Lower leg skin (tissue), 4 donors: ENCODE data around the gene PRDX5. TPM values are rescaled to one million over a fixed set of nuclear protein-coding genes. Genes with fewer than 3 reads are reported as not detected.

Source experiments
- DNase-seq, 2 donors: peaks; one replicate each; pipeline ENCODE4 v3.0.0-alpha.2; 2019; ENCODE audit warnings: low spot score in 2 of 2
- H3K4me3 ChIP-seq: fragments of 200-600 bp; sonication (generic); 2 replicates; pipeline ENCODE4 v1.5.1; 2017; ENCODE audit warnings: mild to moderate bottlenecking, low read depth; ENCODE audit not compliant: poor library complexity, severe bottlenecking
- POLR2A ChIP-seq, 2 donors: fragments of 450-650 bp; IDR thresholded peaks; one replicate each; pipeline ENCODE4 v1.6.1; 2016 to 2017; ENCODE audit warnings: antibody characterized with exemption in 2 of 2, mild to moderate bottlenecking in 1 of 2, moderate library complexity in 1 of 2
- WGBS, 2 donors: methylation state at CpG; one replicate each; pipeline ENCODE4 v1.1.5; 2018; 5-methylcytosine and 5-hydroxymethylcytosine counted together
- intact Hi-C: fragments of 100-400 bp; cut with DNase I; formaldehyde crosslinking; loops from one replicate; pipeline ENCODE4 v1.15.0; 2023; ENCODE audit warnings: low total_unique reads
- total RNA-seq, 4 donors: library from RNA; depleted of rRNA; stranded (reverse); fragments of >200 nt; gene quantifications; one replicate each; pipeline ENCODE4 v1.1.0, GENCODE V29; 2016
- TF ChIP-seq, protein P1 (sequence below), 3 donors: fragments of 450-650 bp; IDR thresholded peaks; one replicate each; pipeline ENCODE4 v1.5.1; 2016; ENCODE audit warnings: antibody characterized with exemption in 3 of 3, mild to moderate bottlenecking in 3 of 3, moderate library complexity in 2 of 3

Gene PRDX5
- total RNA-seq, 4 donors from 2014 or later, result 170 to 284 (median 215) TPM

DNA sequence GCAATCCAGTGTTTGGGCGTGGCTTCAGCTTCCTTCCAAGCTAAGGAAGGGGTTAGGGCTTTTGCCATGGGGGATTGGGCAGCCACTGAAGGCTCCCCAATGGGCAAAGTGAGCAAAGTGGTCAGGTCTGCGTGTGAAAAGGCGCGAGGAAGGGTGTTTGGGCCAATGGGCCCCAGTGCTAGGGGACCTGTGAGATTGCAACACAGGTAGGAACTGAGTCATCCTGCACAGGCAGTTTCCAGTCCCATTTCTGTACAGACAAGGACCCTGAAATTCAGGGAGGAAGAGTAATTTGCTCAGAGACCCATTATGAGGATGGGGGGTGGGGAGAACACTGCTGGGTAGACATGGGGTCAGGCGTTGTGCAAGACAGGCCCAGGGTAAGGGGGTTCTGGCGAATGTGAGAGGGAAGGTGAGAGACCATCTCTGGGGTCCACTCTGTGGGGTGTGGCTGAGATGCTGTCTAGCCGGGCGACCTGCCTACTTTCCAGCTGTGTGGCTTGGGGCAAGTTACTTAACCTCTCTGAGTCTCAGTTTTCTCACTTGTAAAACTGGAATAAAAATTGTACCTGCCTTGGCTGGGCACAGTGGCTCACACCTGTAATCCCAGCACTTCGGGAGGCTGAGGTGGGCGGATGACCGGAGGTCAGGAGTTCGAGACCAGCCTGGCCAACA is 29.4 kb downstream of the PRDX5 start:
- intact Hi-C loops, result no loop called here
- no peak overlapping the region for H3K4me3 ChIP-seq
- WGBS, 2 donors, result 72 to 82% methylated on average over 12 of the region's 12 CpGs
- DNase-seq, result no peak
- TF ChIP-seq, protein P1, sequence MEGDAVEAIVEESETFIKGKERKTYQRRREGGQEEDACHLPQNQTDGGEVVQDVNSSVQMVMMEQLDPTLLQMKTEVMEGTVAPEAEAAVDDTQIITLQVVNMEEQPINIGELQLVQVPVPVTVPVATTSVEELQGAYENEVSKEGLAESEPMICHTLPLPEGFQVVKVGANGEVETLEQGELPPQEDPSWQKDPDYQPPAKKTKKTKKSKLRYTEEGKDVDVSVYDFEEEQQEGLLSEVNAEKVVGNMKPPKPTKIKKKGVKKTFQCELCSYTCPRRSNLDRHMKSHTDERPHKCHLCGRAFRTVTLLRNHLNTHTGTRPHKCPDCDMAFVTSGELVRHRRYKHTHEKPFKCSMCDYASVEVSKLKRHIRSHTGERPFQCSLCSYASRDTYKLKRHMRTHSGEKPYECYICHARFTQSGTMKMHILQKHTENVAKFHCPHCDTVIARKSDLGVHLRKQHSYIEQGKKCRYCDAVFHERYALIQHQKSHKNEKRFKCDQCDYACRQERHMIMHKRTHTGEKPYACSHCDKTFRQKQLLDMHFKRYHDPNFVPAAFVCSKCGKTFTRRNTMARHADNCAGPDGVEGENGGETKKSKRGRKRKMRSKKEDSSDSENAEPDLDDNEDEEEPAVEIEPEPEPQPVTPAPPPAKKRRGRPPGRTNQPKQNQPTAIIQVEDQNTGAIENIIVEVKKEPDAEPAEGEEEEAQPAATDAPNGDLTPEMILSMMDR (IDR thresholded peaks at IDR 0.05), result no peak
- TF ChIP-seq POLR2A (IDR thresholded peaks at IDR 0.05), result no peak

DNA sequence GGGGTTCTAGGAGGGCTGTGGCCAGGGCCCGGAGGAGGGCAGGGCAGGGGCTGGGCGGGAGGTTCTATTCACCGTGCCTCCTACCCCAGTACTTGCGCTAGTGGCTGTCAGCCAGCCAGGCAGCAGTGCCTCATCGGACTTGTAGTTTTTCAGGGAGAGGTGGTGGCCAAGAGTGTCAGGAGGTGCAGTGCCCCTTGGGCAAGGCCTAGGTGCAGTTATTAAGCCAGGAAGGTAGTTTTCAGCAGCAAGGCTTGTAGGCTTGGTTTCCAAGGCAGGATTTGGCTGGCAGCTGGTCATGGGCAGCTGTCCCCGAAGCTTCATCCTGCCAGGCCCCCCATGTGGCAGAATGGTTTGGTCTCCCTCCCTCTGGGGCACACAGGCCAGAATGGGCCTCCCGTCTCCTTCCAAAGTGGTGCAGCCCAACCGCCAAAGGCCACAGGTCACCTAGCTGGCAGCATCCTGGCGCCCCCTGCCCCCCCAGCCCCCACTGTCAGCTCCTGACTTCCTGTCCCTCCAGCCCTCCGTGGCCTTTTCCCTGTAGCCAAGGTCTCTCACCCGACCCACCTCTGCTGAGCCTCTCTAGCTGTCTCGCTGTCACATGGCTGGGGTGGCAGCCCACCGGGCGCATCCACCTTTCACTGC is 30.6 kb downstream of the PRDX5 start:
- intact Hi-C loops, result no loop called here
- no peak for DNase-seq
- WGBS, 2 donors, result 57 to 66% methylated on average over 13 to 14 of the region's 14 CpGs
- H3K4me3 ChIP-seq, result no peak overlapping the region
- TF ChIP-seq, protein P1 (IDR thresholded peaks at IDR 0.05), result no peak
- no peak for TF ChIP-seq POLR2A (IDR thresholded peaks at IDR 0.05)

DNA sequence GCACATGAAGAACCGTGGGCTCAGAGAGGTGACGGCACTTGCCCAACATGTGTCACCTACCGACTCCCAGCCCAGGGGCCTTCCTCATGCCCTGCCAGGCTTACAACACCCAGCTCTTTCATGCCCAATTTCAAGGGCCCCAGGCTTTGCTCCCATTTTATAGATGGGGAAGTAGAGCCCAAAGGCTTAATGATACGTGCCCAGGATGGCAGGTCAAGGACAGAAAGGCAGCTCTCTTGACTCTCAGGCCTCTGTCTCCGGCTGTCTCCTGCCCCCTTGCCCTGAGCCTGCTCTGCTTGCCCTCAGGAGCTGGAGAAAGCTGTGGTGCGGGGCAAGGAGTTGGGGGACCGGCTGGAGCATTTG is 31.1 kb downstream of the PRDX5 start:
- H3K4me3 ChIP-seq, result no peak overlapping the region
- 69 to 72% methylated on average over 7 of the region's 7 CpGs for WGBS, 2 donors
- TF ChIP-seq, protein P1 (IDR thresholded peaks at IDR 0.05), result no peak
- no peak for TF ChIP-seq POLR2A (IDR thresholded peaks at IDR 0.05)
- no peak for DNase-seq
- intact Hi-C loops, result no loop called here

DNA sequence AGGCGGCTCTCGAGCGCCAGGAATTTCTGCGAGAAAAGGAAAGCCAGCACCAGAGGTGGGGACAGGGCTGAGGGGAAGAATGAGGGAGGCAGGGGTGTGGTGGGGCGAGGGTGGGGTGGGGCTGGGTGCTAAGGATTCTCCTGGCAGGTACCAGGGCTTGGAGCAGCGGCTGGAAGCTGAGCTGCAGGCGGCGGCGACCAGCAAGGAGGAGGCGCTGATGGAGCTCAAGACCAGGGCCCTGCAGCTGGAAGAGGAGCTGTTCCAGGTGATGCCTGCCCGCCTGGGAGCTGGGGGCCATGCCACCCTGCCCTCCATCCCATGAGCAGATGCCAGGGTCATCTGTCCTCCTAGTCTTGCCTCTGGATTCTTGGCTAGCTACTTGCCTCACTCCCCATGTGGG is 31.5 kb downstream of the PRDX5 start:
- no peak overlapping the region for H3K4me3 ChIP-seq
- no peak for DNase-seq
- TF ChIP-seq, protein P1 (IDR thresholded peaks at IDR 0.05), result no peak
- TF ChIP-seq POLR2A (IDR thresholded peaks at IDR 0.05), result no peak
- WGBS, 2 donors, result 59 to 60% methylated on average over 10 to 11 of the region's 11 CpGs
- intact Hi-C loops, result no loop called here

DNA sequence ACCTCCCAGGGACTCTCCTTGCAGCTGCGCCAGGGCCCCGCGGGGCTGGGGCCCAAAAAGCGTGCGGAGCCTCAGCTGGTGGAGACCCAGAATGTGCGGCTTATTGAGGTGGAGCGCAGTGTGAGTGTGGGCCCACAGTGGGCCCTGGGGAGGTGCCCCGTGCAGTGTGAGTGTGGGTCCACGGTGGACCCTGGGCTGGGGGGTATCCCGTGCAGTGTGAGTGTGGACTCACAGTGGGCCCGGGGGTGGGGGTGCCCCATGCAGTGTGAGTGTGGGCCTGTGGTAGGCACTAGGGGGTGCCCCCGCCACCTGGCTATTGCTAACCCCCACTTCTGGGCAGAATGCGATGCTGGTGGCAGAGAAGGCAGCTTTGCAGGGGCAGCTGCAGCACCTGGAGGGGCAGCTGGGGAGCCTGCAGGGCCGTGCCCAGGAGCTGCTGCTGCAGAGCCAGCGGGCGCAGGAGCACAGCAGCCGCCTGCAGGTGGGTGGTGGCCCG is 33.3 kb downstream of the PRDX5 start:
- intact Hi-C loops, result no loop called here
- H3K4me3 ChIP-seq, result no peak overlapping the region
- no peak for TF ChIP-seq POLR2A (IDR thresholded peaks at IDR 0.05)
- TF ChIP-seq, protein P1 (IDR thresholded peaks at IDR 0.05), result no peak
- no peak for DNase-seq
- 90 to 95% methylated on average over 14 to 15 of the region's 18 CpGs for WGBS, 2 donors
